Right hindlimb (tissue), 1 donor: Measurements from ENCODE around the gene ZNF783.

Source experiments
- DNase-seq: peaks from one replicate; pipeline ENCODE4 v3.0.0-alpha.2; 2018

The ZNF783 gene

DNA sequence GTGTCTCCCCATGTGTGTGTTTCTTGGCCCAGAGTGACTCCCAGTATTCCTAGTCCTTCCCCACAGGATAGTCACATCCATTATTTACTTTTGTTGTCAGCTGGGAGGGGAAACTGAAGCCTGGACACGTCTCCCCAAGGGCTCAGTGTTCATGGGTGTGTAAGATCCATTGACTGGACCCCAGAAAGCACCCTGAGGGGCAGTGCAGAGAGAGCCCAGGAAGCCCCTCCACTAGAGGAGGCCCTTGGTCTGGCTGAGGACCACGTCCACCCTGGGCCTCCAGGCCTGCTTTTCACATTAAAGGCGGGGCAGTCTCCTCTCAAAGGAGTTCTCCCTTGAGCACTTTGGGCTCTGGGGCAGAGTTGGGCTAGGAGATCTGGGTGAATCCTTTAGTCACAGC, 21.3 kb downstream of the ZNF783 start:
- no peak for DNase-seq

DNA sequence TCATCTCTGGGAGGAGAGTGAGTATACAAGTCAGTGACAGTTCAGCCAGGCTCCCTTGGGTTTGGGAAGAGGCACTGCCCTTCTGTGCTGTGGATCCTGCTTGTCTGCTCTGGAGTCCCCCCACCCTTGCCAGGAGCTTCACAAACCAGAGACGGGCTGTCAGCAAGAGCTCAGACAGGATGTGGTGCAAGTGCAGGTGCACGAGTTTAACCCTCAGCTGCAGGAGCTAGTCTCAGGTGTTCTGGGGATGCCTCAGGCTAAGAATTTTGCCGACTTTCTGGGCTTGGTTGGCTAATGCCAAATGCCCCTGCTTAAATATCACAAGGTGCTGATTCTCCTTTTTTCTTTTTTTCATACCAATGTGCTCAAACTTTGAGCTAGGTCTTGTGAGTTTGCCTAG, 22.3 kb downstream of the ZNF783 start:
- DNase-seq, result no peak

DNA sequence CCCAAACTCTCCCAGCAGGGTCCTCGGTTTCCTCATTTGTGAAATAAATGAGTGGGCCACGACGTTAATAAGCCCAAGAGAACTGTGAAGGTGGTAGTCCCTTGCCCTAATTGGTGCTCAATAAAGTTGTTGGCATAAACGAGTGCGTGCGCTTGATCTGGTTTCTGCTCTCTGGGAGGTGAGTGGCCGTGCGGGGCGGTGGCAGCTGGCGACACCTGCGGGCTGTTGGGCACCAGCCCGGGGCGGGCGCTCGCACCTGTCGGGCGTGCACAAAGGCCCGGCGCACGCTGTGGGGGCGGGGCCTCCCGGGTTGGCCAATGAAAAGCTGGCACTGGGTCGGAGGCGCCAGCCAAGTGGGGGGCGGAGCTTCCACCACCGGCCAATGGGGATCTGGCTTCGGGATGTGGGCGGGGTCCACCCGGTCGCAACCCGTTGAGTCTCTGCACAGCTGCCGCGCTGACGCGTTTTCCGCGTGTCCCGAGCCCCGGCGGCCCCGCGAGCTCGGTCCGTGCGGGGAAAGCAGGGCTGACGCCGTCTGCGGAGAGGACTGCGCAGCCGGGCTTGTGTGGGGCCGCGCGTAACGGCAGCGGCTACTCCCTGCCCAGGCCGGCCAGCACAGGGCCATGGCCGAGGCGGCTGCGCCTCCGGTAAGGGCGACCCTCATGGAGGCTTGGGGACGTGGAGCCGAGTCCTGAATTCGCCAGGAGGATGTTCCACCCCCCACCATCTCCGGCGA, 23.0 kb downstream of the ZNF783 start:
- DNase-seq, result peak; percentile 95

DNA sequence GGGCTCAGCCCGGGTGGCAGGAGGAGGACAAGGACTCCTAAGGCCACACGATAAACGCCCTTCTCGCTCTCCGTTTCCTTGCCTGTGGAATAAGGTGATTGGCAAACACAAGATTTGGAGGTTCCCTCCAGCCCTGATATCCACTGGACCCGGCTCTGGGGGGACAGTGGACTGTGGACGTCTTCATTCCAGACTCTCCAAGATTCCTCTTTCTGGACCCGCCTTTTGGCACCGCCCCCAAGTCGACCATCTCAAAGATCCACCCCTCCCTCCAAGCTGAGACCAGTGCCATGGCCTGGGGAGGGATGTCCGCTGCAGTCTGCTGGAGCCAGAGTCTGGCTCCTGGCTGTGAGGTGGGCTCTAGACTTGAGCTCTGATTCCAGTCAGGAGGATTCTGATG, 23.6 kb downstream of the ZNF783 start:
- DNase-seq, result peak; percentile 62

DNA sequence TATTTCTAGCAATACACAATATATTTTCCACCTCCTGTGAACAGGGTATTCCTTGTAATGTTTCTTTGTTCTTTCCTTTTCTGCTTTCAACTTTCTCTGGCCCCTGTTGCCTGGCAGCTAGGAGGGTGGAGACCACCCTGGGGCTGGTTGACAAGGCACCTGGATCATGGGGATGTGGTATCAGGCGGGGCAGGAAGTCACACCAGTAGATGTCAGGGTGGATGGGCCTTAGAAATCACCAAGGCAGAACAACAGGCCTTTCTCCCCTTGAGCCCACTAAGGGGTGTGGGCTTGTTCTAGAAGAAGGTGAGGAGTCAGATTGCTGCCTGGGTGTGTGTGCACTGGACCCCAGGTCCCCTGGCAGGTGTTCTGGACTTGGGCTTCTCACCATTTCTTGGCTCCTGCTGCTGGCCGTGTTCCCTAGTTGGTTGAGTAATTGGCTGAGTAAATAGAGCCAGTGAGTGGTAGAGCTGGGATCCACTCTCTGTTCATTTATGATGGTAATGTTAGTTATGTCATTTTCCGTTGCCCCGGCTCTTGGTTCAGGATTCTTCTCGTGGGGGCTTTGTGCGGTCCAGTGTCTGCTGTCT, 24.9 kb downstream of the ZNF783 start:
- DNase-seq, result no peak

DNA sequence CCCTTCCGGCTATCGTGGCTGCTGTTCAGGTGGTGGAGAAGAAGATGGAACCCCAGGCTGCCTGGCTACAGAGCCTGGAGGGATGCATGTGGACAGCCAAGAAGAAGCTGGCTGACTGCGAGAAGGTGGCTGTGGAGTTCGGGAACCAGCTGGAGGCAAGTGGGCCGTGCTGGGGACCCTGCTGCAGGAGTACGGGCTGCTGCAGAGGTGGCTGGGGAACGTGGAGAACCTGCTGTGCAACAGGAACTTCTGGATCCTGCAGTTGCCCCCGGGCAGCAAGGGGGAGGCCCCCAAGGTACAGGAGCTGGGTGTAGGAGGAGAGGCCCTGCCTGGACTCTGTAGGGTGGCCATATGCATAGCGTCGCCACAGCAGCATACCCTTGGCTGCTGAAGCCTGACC, 25.6 kb downstream of the ZNF783 start:
- no peak for DNase-seq

DNA sequence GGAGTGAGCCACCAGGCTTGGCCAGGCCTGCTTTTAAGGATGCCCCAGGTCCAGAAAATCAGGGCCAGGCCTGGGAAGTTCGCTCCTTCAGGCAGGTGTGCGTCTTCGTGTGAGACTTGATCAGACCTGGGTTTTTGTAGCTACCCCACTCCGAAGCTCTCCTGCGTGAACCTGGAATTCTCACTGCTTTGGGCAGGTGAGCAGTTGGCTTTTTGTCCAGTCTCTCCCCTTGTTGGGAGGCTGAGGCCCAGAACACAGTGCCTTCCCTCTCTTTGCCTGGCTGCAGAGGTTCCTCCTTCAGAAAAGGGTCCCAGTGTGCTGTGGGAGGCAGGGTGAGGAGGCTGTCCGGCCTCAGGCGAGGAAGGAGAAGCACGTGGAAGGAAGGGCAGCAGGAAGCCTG, 27.3 kb downstream of the ZNF783 start:
- no peak for DNase-seq

DNA sequence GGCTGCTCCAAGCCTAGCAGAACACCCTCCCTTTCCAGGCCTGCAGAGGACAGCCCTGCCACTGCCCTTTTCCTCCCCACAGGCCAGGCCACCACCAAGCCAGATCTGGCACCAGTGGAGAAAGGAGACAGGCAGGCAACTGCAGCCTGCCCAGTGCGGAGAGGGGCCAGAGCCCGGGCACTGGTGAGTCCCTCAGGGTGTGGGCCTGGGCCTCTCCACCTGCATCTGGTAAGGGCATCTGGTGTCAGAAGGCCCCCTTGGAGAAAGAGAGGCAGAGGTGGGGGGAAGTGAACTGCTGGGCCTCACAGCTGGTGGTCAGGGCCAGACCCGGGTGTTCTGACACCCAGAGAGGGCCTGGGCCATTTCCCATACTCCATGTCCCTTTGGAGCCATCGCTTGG, 27.9 kb downstream of the ZNF783 start:
- no peak for DNase-seq

DNA sequence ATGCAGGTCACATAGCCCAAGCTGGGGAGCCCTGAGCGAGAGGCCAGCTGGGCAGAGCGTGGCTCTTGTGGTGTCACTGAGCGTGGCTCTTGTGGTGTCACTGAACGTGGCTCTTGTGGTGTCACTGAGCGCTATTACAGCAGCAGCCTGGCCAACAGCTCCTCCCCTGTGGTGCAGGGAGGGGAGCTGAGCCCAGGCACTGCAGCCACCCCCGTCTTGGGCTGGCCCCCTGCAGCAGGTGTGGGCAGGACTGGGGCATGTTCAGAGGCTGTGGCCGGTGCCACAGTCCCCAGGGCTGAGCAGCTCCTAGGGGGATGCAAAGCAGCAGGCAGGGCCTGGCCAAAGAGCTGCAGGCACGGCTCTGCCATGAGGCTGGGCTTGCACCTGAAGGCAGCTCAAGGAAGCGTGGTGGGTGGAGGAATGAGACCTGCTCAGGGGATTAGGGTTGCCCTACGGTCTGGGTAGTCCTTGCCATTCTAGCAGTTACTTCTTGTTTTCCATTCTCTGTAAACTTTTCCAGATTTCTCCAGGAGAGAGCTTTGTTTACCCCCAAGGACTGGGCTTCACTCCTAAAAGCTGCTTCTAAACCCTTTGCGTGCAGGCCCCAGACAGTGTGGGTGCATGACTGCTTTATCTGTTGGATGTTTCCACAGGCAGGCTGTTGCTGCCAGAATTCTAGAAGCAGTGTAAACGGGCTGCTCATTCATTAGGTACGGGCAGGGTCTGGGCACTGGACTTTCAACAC, 29.2 kb downstream of the ZNF783 start:
- DNase-seq, result no peak

DNA sequence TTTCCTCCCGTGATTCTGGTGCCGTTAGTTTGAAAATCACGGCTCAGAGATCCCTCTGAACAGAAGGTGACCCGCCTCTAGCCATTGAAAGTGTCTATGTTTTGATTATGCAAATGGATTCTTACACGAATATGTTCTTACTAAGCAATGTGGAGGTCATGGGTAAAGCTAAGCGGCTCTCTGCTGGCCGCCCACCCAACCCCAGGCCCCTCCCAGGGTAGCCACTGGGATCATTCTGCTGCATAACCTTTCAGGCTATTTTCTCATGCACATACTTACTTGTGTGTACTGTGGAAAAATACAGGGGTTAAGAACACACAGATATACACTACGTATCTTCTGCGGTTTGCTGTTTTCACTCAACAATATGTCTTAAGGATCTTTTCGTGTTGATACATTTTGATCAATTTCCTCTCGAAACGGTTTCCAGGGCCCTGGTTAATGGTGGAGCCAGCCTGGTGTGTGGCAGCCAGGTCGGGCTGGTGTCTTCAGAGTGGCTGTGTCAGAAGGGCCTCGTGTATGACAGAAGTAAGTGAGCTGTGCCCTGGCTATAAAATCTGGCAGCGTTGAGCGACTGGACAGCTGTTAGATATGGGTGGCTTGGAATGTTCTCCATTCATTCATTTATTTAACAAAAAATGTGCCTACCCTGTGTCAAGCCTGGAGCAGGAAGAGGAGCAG, 29.9 kb downstream of the ZNF783 start:
- DNase-seq, result no peak

DNA sequence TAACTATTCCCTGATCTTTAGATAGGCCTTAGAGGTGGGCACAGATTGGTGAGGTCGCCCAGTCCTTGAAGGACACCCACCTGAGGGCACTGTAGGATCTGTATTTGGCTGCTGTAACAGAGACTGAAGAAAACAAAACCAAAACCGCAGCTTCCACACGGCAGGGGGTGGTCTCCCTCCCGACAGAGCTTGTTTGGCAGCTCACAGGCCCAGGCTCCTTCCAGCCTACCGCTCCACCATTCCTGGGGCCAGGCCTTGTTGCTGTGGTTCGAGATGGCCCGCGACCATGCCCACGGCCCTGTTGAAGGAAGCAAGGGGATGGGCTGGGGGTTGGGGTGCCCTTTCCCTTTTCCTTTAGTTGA, 30.4 kb downstream of the ZNF783 start:
- no peak for DNase-seq

DNA sequence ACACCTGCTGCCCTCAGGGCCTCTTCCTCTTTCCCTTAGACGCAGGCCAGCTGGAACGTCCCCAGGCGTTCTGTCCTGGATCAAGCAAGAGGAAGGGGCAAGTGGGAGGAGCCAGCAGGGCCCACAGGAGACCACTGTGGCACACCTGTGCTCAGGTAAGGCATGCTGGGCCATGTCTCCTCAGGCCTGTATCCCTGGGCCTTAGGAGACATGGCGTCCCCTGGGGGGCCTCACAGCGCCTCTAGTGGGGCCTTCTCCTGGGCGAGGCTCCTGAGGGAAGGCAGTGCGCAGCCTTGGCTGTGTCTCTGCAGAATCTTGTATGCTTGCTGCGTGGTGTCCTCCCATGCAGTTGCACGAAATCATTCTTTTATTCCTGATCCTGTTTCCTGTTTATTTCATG, 31.3 kb downstream of the ZNF783 start:
- no peak for DNase-seq

DNA sequence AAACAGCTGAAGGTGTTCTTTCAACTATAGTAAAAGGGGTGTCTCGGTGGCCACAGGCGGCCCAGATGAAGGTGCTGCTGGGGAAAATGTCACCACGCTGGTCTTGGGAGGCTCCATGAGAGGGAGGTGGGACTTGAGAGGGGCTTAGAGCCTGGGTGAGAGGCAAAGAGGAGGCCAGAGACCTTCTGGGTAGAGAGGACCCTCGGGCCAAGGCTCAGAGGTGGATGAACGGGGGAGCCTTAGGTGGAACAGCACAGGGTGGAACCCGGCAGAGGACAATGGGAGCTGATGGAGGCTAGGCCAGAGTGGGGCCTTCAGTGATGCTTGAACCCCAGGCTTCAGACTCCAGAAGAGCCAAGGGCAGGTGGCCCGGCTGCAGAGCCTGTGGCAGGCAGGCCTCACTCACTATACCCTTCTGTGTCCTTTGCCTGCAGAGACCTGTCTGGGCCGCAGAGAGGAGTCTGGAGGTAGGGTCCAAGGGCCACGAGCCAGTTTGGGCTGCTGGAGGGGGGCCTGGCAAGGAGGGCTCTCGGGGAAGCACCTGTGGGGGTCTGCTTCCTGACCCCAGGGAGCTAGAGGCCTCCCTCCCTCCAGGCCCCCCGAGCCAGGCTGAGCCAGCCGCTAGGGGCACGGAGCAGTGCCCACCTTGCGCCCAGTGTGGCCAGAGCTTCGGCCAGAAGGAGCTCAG, 32.1 kb downstream of the ZNF783 start:
- DNase-seq, result no peak

DNA sequence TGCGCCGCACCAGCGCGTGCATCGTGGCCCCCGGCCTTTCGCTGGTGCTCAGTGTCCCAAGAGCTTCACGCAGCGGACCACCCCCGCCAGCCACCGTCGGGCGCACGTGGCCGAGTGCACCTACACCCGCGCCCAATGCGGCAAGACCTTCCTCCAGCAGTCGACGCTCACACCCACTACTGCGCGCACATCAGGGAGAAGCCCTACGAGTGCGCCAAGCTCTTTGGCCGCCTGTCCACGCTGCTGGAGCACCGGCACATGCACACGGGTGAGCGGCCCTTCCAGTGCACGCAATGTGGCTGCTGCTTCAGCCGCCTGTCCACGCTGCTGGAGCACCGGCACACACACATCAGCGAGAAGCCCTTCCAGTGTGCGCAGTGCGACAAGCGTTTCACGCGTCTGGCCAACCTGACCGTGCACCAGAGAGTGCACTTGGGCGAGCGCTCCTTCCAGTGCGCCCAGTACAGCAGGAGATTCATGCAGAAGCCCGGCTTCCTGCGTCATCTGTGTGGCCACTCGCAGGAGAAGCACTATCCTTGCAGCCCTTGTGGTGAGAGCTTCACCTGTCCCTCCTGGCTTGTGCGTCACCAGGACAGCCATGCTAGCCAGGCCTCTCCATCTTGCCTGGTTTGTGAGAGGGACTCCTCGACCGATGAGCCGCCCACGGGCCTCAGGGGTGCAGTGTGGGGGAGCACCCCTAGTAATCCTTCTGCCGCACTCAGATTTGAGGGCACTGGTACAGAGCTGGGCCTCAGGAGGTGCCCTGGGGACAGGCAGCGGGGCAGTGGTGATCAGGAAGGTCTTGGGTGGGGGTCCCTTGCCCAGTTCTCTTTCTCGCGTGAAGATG, 32.9 kb downstream of the ZNF783 start:
- DNase-seq, result no peak

DNA sequence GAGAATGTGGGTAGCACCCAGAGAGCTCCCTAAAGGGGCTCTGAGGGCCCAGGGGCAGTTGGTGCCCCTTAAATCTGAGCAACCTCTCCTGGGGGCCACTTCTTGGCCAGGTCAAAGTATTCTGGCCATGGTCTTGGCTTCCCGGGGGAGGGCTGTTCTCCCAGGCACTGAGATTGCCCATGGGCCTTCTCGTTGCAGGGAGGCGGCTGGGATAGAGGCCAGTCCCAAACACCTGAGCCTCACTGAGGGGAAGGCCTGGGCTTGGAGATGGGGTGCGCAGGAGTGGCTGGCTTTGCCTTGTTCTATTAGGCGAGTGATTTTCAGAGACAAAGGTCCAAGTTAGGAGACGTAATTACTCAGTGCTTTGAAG, 33.5 kb downstream of the ZNF783 start:
- no peak for DNase-seq

DNA sequence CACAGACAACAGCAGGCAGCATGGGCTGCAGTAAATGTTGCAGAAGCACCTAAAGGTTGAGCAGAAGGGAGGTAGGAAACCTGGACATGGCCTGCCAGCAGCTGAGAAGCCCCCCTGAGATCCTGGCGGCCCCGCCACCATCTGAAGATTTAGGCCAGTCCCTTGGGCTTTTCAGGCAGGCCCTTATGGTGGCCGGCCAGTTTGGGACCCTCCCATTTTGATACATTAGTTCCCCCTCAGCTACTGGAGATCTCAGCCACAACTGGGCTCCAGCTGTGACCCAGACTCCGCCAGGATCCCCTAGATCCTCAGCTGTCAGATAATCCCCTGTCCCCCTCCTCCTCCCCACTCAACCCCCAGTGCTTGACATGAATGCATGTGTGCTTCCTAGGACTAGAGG, 34.4 kb downstream of the ZNF783 start:
- DNase-seq, result no peak

DNA sequence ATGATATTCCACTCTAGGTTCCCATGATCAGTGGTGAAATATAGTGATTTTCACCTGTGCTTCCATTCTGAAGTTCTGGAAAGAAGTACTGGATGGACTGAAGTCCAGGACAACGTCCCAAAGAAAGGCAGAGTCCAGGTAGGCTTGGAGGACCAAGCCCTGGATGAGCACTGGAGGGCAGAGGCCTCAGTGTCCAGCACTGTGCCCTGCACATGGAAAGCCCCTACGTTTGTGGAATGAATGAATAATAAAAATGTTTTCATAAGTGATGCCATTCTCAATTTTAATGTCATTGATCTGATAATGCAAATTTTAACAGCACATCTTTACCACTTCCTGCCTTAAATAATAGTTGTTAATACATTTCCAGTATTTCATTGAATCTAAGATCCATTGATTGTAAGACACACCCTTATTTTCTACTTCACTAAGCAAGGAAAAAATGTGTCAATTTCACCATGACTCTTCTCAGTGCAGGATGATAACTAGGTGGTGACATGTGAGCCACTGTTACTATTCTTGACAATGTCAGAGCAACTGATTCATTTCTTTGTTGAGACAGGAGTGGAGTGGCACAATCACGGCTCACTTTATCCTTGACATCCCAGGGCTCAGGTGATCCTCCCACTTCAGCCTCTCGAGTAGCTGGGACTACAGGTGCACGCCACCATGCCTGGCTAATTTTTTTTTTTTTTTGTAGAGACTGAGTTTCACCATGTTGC, 35.2 kb downstream of the ZNF783 start:
- DNase-seq, result no peak

DNA sequence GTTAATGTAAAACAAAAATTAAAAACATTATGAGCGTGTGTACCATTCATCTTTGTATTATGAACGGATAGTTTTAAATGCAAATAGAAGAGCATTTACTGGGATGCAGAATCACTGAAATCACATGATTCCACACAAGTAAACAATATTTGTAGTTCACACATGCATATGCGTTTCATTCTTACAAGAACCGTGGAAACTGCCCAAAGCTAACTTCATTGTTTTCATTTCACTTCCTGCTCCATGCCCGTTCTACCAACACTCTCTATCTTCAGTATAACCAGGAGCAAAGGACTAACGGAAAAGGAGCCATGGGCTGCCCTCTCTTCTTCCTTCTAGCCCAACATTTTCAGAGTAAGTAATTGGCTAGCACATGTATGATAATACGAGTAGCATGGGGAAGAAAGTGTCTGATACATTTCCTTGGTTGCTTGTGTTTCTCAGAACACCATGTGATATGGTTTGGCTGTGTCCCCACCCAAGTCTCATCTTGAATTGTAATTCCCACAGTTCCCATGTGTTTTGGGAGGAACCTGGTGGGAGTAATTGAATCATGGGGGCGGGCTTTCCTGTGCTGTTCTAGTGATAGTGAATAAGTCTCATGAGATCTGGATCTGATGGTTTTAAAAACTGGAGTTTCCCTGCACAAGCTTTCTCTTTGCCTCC, 38.8 kb downstream of the ZNF783 start:
- DNase-seq, result no peak

DNA sequence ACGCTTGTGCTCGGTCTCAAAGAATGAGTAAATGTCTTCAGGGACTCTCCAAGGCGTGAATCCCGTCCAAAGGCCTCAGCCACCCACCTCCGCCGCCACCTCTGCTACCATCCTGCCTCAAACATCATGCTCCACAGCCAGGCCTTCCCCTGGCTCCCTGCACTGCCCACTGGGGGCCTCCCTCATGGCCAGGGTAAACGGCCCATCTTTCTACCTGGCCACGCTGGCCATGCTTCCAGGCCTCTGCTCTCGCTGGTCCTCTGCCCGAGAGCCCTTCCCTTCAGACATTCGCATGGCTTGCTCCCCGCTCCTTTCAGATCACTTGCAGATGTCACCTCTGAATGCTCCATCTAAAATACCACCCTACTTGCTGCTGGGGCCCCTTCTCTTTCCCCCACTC, 40.2 kb downstream of the ZNF783 start:
- no peak for DNase-seq

DNA sequence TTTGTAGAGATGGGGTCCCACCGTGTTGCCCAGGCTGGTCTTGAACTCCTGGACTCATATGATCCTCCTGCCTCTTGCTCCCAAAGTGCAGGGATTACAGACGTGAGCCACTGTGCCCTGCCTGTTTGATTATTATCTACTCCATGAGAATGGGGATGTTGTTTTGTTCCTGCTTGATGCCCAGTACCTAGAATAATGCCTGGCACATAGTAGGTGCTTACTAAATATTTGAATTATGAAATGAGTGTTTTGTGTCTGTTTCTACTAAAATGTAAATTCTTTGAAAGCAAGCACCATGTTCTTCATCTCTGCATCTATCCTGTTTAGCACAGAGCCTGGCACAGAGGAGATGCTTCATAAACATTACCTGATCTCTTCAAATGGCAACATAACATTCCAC, 40.9 kb downstream of the ZNF783 start:
- no peak for DNase-seq

DNA sequence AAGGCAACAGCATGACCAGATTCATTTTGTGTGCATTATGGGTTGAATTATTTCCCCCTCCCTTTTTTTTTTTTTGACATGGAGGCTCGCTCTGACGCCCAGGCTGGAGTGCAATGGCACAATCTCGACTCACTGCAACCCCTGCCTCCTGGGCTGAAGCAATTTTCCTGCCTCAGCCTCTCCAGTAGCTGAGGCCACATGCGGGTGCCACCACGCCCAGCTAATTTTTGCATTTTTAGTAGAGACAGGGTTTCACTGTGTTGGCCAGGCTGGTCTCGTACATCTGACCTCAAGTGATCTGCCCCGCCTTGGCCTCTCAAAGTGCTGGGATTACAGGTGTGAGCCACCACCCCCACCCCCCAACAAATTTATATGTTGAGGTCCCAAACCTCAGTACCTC, 42.0 kb downstream of the ZNF783 start:
- no peak for DNase-seq
